A673 (cell line): ENCODE measurements around the gene BRAF. TPM values are rescaled to one million over a fixed set of nuclear protein-coding genes. Genes with fewer than 3 reads are reported as not detected.
"Not testable (repeated sequence)": the region's sequence is repeated elsewhere in the genome, so short reads cannot be mapped to it uniquely, and the experiment has no call there.

Experiments used
- BruUV-seq: library from RNA; stranded (reverse); fragments of 400-500 nt; replicated peaks from 2 replicates; lab custom pipeline; 2021; lab: Mats Ljungman, UMichigan
- CTCF ChIA-PET: fragments of 300-600 bp; sonication (Branson Sonifier 250); formaldehyde crosslinking; loops from one replicate; lab custom pipeline; 2022; ENCODE audit warnings: antibody characterized with exemption; lab: Charles Lee
- POLR2A ChIA-PET: fragments of 300-600 bp; sonication (Branson Sonifier 250); formaldehyde crosslinking; loops from one replicate; lab custom pipeline; 2022; ENCODE audit warnings: antibody characterized with exemption; ENCODE audit not compliant: low non-redundant PET; lab: Charles Lee
- DNase-seq: peaks from one replicate; pipeline ENCODE4 v3.0.0-alpha.2; 2015; ENCODE audit warnings: low spot score
- H3K27ac ChIP-seq: fragments of 200-600 bp; sonication (generic); 2 replicates; pipeline ENCODE4 v1.5.1; 2016; ENCODE audit warnings: mixed run types, low read depth, mild to moderate bottlenecking, mixed read lengths, antibody characterized with exemption, low read length; ENCODE audit not compliant: poor library complexity, severe bottlenecking
- H3K27me3 ChIP-seq: fragments of 200-600 bp; sonication (generic); replicated peaks from 2 replicates; pipeline ENCODE4 v1.6.1; 2017; ENCODE audit warnings: mixed run types, low read depth, mild to moderate bottlenecking, mixed read lengths, antibody characterized with exemption, low read length; ENCODE audit not compliant: insufficient read depth, poor library complexity
- H3K36me3 ChIP-seq: fragments of 200-600 bp; sonication (generic); 2 replicates; pipeline ENCODE4 v1.6.1; 2016; ENCODE audit warnings: mixed run types, mild to moderate bottlenecking, mixed read lengths, antibody characterized with exemption, low read length; ENCODE audit not compliant: insufficient read depth, poor library complexity, severe bottlenecking
- H3K4me1 ChIP-seq: fragments of 200-600 bp; sonication (generic); 2 replicates; pipeline ENCODE4 v1.6.1; 2017; ENCODE audit warnings: mixed run types, mild to moderate bottlenecking, mixed read lengths, antibody characterized with exemption, low read length; ENCODE audit not compliant: insufficient read depth, poor library complexity, severe bottlenecking
- H3K4me3 ChIP-seq: fragments of 200-600 bp; sonication (generic); 2 replicates; pipeline ENCODE4 v1.5.1; 2016; ENCODE audit warnings: low read depth, mixed run types, mild to moderate bottlenecking, mixed read lengths, low read length; ENCODE audit not compliant: poor library complexity, severe bottlenecking
- H3K9me3 ChIP-seq: fragments of 200-600 bp; sonication (generic); 2 replicates; pipeline ENCODE4 v1.6.1; 2016; ENCODE audit warnings: mixed run types, low read depth, mild to moderate bottlenecking, mixed read lengths, antibody characterized with exemption, low read length; ENCODE audit not compliant: poor library complexity, severe bottlenecking
- CTCF ChIP-seq: fragments of 300-800, 200-600 bp; sonication (generic); conservative IDR thresholded peaks from 2 replicates; pipeline ENCODE4 v1.5.1; 2017; ENCODE audit warnings: low read depth, mild to moderate bottlenecking, antibody characterized with exemption, low read length, moderate library complexity, mixed read lengths
- EZH2 ChIP-seq: fragments of 200-600 bp; sonication (generic); IDR thresholded peaks from 2 replicates; pipeline ENCODE4 v1.6.1; 2017; ENCODE audit warnings: borderline replicate concordance, low read depth, mild to moderate bottlenecking, mixed read lengths, antibody characterized with exemption, low read length; ENCODE audit not compliant: poor library complexity, severe bottlenecking
- intact Hi-C: fragments of 100-400 bp; cut with micrococcal nuclease; formaldehyde crosslinking; loops from one replicate; pipeline ENCODE4 v1.10.0; 2022; ENCODE audit not compliant: unreplicated experiment
- total RNA-seq: library from RNA; stranded (reverse); gene quantifications from 2 replicates; pipeline ENCODE4 v1.2.3, GENCODE V29; 2021

BRAF gene
- total RNA-seq, 1 experiment from 2014 or later: 31.8 TPM

- CTCF ChIA-PET: no interaction called here
- no peaks in the 10 kb centered on the region for H3K9me3 ChIP-seq
- no peaks in the 10 kb centered on the region for H3K27me3 ChIP-seq
- no peak for TF ChIP-seq CTCF
- no peak for TF ChIP-seq EZH2
- peak within 1 kb of the TSS; percentile 67 for H3K27ac ChIP-seq
- BruUV-seq: no TSS peak
- H3K4me3 ChIP-seq: peak within 1 kb of the TSS; percentile 77
- POLR2A ChIA-PET: no interaction called here
- no peaks in the 10 kb centered on the region for H3K36me3 ChIP-seq
- intact Hi-C loops: no loop called here
- peak; percentile 35 for DNase-seq
- H3K4me1 ChIP-seq: peaks cover 12% of the 10 kb centered on the region
Measured at GRCh38 chr7:140672382-140673062, 252.2 kb downstream of the BRAF start, which contains the start of gene ADCK2. ADCK2 (plus strand) TSS chr7:140672945; CDS start chr7:140673331, 386 bp downstream.

GRCh38 chr7:140671966-140672365 lies 252.8 kb downstream of the BRAF start:
- DNase-seq: no peak
- intact Hi-C loops: no loop called here
- Histone ChIP-seq H3K36me3 (no peaks in the 10 kb centered on the region), H3K4me3 (peak overlapping the region; percentile 77), H3K27me3 (no peaks in the 10 kb centered on the region), H3K9me3 (no peaks in the 10 kb centered on the region), H3K27ac (no peak overlapping the region), H3K4me1 (peaks cover 12% of the 10 kb centered on the region)
- POLR2A ChIA-PET: no interaction called here
- TF ChIP-seq EZH2: no peak
- no peak for TF ChIP-seq CTCF
- BruUV-seq: no TSS peak
- CTCF ChIA-PET: no interaction called here

GRCh38 chr7:140670343-140670935 lies 254.3 kb downstream of the BRAF start:
- no peaks in the 10 kb centered on the region for H3K27me3 ChIP-seq
- intact Hi-C loops: no loop called here
- DNase-seq: no peak
- TF ChIP-seq CTCF (no peak), EZH2 (no peak)
- ChIA-PET CTCF (no interaction called here), POLR2A (no interaction called here)
- no peak overlapping the region for H3K27ac ChIP-seq
- no peak overlapping the region for H3K4me3 ChIP-seq
- H3K36me3 ChIP-seq: no peaks in the 10 kb centered on the region
- BruUV-seq: no TSS peak
- no peaks in the 10 kb centered on the region for H3K9me3 ChIP-seq
- peaks cover 12% of the 10 kb centered on the region for H3K4me1 ChIP-seq

- H3K9me3 ChIP-seq, H3K4me3 ChIP-seq, H3K36me3 ChIP-seq, CTCF ChIA-PET, H3K27ac ChIP-seq, intact Hi-C loops, POLR2A ChIA-PET, DNase-seq, H3K27me3 ChIP-seq, BruUV-seq: not testable (repeated sequence)
- H3K4me1 ChIP-seq: peaks cover 12% of the 10 kb centered on the region
Measured at GRCh38 chr7:140669862-140670261, 254.9 kb downstream of the BRAF start.
